Panc1 (cell line): ENCODE measurements around the gene UBAP1. TPM values are rescaled to one million over a fixed set of nuclear protein-coding genes. Genes with fewer than 3 reads are reported as not detected.
A peak's percentile ranks its signal among the peaks of the same experiment; 100 is the strongest.

ENCODE experiments used
- ATAC-seq: fragments of 200-7000 bp; cut with Tn5 transposase; 2 replicates; pipeline ENCODE4 v1.9.1; 2020; ENCODE audit warnings: mild to moderate bottlenecking, moderate library complexity
- BruUV-seq: library from RNA; stranded (reverse); fragments of 400-500 nt; replicated peaks from 2 replicates; lab custom pipeline; 2021; lab: Mats Ljungman, UMichigan
- CTCF ChIA-PET: fragments of 300-600 bp; sonication (Branson Sonifier 250); formaldehyde crosslinking; loops from one replicate; lab custom pipeline; 2022; ENCODE audit warnings: antibody characterized with exemption; lab: Charles Lee
- POLR2A ChIA-PET: fragments of 300-600 bp; sonication (Branson Sonifier 250); formaldehyde crosslinking; loops from one replicate; lab custom pipeline; 2022; ENCODE audit warnings: antibody characterized with exemption; lab: Charles Lee
- DNase-seq: peaks from one replicate; pipeline ENCODE4 v3.0.0-alpha.2; 2010; ENCODE audit warnings: low read depth, low spot score
- H3K27ac ChIP-seq: 2 replicates; pipeline ENCODE4 v1.5.1; 2011; ENCODE audit warnings: mild to moderate bottlenecking, low read length, inconsistent platforms
- H3K27me3 ChIP-seq: fragments of 200-500 bp; sonication (Bioruptor generic); 2 replicates; pipeline ENCODE4 v1.6.0; 2014; ENCODE audit warnings: low read length, inconsistent platforms; ENCODE audit not compliant: control insufficient read depth, insufficient read depth
- H3K36me3 ChIP-seq: fragments of 200-500 bp; sonication (Bioruptor generic); 2 replicates; pipeline ENCODE4 v1.5.1; 2014; ENCODE audit warnings: inconsistent platforms, mild to moderate bottlenecking, low read length, moderate library complexity; ENCODE audit not compliant: control insufficient read depth, insufficient read depth
- H3K4me1 ChIP-seq: 2 replicates; pipeline ENCODE4 v1.5.1; 2011; ENCODE audit warnings: inconsistent platforms, mild to moderate bottlenecking, low read length, moderate library complexity; ENCODE audit not compliant: control insufficient read depth, insufficient read depth
- H3K4me3 ChIP-seq, 2 experiments: 2 replicates each; pipeline ENCODE4 v1.5.1; 2011 to 2012; ENCODE audit warnings: low read depth in 2 of 2, low read length in 2 of 2, mild to moderate bottlenecking in 2 of 2, inconsistent platforms in 1 of 2, moderate library complexity in 1 of 2
- H3K9me3 ChIP-seq: fragments of 200-500 bp; sonication (Bioruptor generic); 2 replicates; pipeline ENCODE4 v1.5.1; 2014; ENCODE audit warnings: low read depth, mild to moderate bottlenecking, inconsistent platforms, low read length, moderate library complexity; ENCODE audit not compliant: control insufficient read depth, insufficient read depth
- CTCF ChIP-seq: fragments of 450-650 bp; IDR thresholded peaks from 2 replicates; pipeline ENCODE4 v1.5.1; 2017; ENCODE audit warnings: mild to moderate bottlenecking
- POLR2AphosphoS5 ChIP-seq: IDR thresholded peaks from 2 replicates; pipeline ENCODE4 v1.6.1; 2012; ENCODE audit warnings: mild to moderate bottlenecking, low read depth, low read length, moderate library complexity
- REST ChIP-seq, 2 experiments: IDR thresholded peaks; 2 replicates each; pipeline ENCODE4 v1.6.1; 2011 to 2012; ENCODE audit warnings: low read depth in 2 of 2, control low read depth in 1 of 2, low read length in 1 of 2, mild to moderate bottlenecking in 1 of 2, moderate library complexity in 1 of 2; ENCODE audit not compliant: insufficient read depth in 1 of 2
- SIN3A ChIP-seq: IDR thresholded peaks from 2 replicates; pipeline ENCODE4 v1.6.1; 2012; ENCODE audit warnings: low read depth, mild to moderate bottlenecking, low read length, moderate library complexity, borderline replicate concordance; ENCODE audit not compliant: insufficient read depth
- TCF7L2 ChIP-seq: IDR thresholded peaks from 2 replicates; pipeline ENCODE4 v1.6.1; 2011; ENCODE audit warnings: mild to moderate bottlenecking, low read depth, low read length, inconsistent platforms
- in situ Hi-C: cut with HindIII; loops from 2 replicates; pipeline ENCODE4 v1.10.0; 2016; ENCODE audit warnings: low sequenced_read_pairs, low pct_unique_long_range_greater_than_20kb
- intact Hi-C: fragments of 100-400 bp; cut with micrococcal nuclease; formaldehyde crosslinking; loops from one replicate; pipeline ENCODE4 v1.10.0; 2022; ENCODE audit not compliant: unreplicated experiment
- total RNA-seq: library from RNA; stranded (reverse); gene quantifications from one replicate; pipeline ENCODE4 v1.2.1, GENCODE V29; 2021; ENCODE audit not compliant: unreplicated experiment

The UBAP1 gene
- total RNA-seq, 1 experiment from 2014 or later = 55.3 TPM

GRCh38 chr9:34254966-34255825 is 76.4 kb downstream of the UBAP1 start:
- in situ Hi-C loops (no loop called here), intact Hi-C loops (loop anchor here (5.0 kb wide), 1 partner anchor 122 kb away; the partner anchor contains the start of gene MYORG)
- BruUV-seq = no TSS peak
- ATAC-seq (peak; percentile 6; the same call in 1 of the 2 replicates), DNase-seq (no peak)
- Histone ChIP-seq H3K9me3 (no peaks in the 10 kb centered on the region), H3K27me3 (no peaks in the 10 kb centered on the region), H3K4me3 (no peak overlapping the region), H3K4me1 (peaks cover 21% of the 10 kb centered on the region), H3K36me3 (peaks cover 8% of the 10 kb centered on the region), H3K27ac (peak overlapping the region; percentile 10; the same call in 1 of the 2 replicates)
- TF ChIP-seq TCF7L2 (no peak), SIN3A (no peak), REST (IDR thresholded peaks at IDR 0.05; ENCODE audit: insufficient read depth in 1 of 2, low read depth in 2 of 2, low read length in 1 of 2) (no peak), CTCF (no peak), POLR2AphosphoS5 (no peak; the same call in 1 of the 2 replicates)
- ChIA-PET CTCF (interaction anchor here (1.2 kb wide), 1 partner anchor 120 kb away, joined by 3 read pairs; no protein-coding TSS in a partner anchor), POLR2A (interaction anchor here (0.6 kb wide), 1 partner anchor 75 kb away, joined by 3 read pairs; no protein-coding TSS in a partner anchor)

GRCh38 chr9:34256104-34256503 is 77.3 kb downstream of the UBAP1 start:
- intact Hi-C loops (loop anchor here (5.0 kb wide), 1 partner anchor 121 kb away; the partner anchor contains the start of gene MYORG), in situ Hi-C loops (no loop called here)
- DNase-seq (no peak), ATAC-seq (peak; percentile 46; the same call in 1 of the 2 replicates)
- H3K27me3 ChIP-seq = no peaks in the 10 kb centered on the region
- peaks cover 4% of the 10 kb centered on the region; the same call in 1 of the 2 replicates for H3K36me3 ChIP-seq
- BruUV-seq = no TSS peak
- no peak overlapping the region for H3K4me3 ChIP-seq
- POLR2A ChIA-PET = no interaction called here
- CTCF ChIA-PET = no interaction called here
- peaks cover 21% of the 10 kb centered on the region for H3K4me1 ChIP-seq
- TF ChIP-seq TCF7L2 (no peak), SIN3A (no peak), POLR2AphosphoS5 (no peak), REST (IDR thresholded peaks at IDR 0.05; ENCODE audit: insufficient read depth in 1 of 2, low read depth in 2 of 2, low read length in 1 of 2) (no peak), CTCF (no peak)
- H3K27ac ChIP-seq = no peak overlapping the region
- no peaks in the 10 kb centered on the region for H3K9me3 ChIP-seq
